Upper lobe of right lung (tissue), 1 donor: Measurements from ENCODE around the gene ARL13B. TPM values are rescaled to one million over a fixed set of nuclear protein-coding genes. Genes with fewer than 3 reads are reported as not detected.

Experiments used
- ATAC-seq: fragments of 200-7000 bp; cut with Tn5 transposase; one replicate; pipeline ENCODE4 v1.9.1; 2020; ENCODE audit warnings: mild to moderate bottlenecking, moderate library complexity
- DNase-seq: peaks from one replicate; pipeline ENCODE4 v3.0.0-alpha.2; 2020
- H3K27ac ChIP-seq: fragments of 200-600 bp; one replicate; pipeline ENCODE4 v1.8.0; 2022
- H3K27me3 ChIP-seq: fragments of 200-600 bp; one replicate; pipeline ENCODE4 v1.8.0; 2022; ENCODE audit warnings: mild to moderate bottlenecking
- H3K36me3 ChIP-seq: fragments of 200-600 bp; one replicate; pipeline ENCODE4 v1.8.0; 2022
- H3K4me1 ChIP-seq: fragments of 200-600 bp; one replicate; pipeline ENCODE4 v1.8.0; 2022
- H3K4me3 ChIP-seq: fragments of 200-600 bp; one replicate; pipeline ENCODE4 v1.8.0; 2022; ENCODE audit warnings: mild to moderate bottlenecking
- H3K9me3 ChIP-seq: fragments of 200-600 bp; one replicate; pipeline ENCODE4 v1.8.0; 2022
- intact Hi-C: fragments of 100-400 bp; cut with DNase I; formaldehyde crosslinking; loops from one replicate; pipeline ENCODE4 v1.11.0; 2022
- total RNA-seq: library from RNA; stranded (reverse); fragmentation: NEBNext Ultra II Directional; extraction: Animal tissue kit (Norgen Biotek cat#: 25700); gene quantifications from one replicate; pipeline ENCODE4 v1.2.1, GENCODE V29; 2021
- TF ChIP-seq, protein P1 (sequence below): fragments of 200-600 bp; IDR thresholded peaks from one replicate; pipeline ENCODE4 v1.8.0; 2022; ENCODE audit warnings: antibody characterized with exemption
- donor health status: DM: no; HTN: yes; CAD: no; lungs with severe emphysema.

ARL13B gene
- total RNA-seq, 1 donor from 2014 or later: 20.3 TPM

DNA sequence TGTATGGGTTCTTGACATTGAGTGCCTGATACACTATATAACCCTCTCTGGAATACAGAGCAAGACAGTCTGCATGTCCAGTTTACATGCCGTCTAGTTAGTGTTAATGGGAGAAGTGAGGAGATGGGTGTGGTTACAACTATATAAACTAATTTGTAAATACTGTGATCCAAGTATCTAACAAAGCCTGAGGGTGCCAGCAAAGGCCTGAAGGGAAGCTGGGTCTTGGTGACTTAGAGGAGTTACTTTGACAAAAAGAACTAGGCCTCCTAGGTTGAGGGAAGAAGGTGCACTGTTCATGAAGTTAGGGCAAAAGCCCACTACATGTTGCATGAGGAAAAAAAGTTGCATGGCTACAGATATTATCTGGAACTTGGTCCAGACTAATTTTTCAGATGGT, 85.2 kb downstream of the ARL13B start:
- ATAC-seq: no peak
- no peak for DNase-seq
- Histone ChIP-seq H3K9me3 (no peaks in the 10 kb centered on the region), H3K36me3 (peaks cover 7% of the 10 kb centered on the region), H3K27ac (no peak overlapping the region), H3K4me3 (no peak overlapping the region), H3K4me1 (peaks cover 28% of the 10 kb centered on the region), H3K27me3 (no peaks in the 10 kb centered on the region)
- TF ChIP-seq, protein P1, sequence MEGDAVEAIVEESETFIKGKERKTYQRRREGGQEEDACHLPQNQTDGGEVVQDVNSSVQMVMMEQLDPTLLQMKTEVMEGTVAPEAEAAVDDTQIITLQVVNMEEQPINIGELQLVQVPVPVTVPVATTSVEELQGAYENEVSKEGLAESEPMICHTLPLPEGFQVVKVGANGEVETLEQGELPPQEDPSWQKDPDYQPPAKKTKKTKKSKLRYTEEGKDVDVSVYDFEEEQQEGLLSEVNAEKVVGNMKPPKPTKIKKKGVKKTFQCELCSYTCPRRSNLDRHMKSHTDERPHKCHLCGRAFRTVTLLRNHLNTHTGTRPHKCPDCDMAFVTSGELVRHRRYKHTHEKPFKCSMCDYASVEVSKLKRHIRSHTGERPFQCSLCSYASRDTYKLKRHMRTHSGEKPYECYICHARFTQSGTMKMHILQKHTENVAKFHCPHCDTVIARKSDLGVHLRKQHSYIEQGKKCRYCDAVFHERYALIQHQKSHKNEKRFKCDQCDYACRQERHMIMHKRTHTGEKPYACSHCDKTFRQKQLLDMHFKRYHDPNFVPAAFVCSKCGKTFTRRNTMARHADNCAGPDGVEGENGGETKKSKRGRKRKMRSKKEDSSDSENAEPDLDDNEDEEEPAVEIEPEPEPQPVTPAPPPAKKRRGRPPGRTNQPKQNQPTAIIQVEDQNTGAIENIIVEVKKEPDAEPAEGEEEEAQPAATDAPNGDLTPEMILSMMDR: no peak
- intact Hi-C loops: loop anchor here (10.0 kb wide), 1 partner anchor 60 kb away; no protein-coding TSS in a partner anchor

DNA sequence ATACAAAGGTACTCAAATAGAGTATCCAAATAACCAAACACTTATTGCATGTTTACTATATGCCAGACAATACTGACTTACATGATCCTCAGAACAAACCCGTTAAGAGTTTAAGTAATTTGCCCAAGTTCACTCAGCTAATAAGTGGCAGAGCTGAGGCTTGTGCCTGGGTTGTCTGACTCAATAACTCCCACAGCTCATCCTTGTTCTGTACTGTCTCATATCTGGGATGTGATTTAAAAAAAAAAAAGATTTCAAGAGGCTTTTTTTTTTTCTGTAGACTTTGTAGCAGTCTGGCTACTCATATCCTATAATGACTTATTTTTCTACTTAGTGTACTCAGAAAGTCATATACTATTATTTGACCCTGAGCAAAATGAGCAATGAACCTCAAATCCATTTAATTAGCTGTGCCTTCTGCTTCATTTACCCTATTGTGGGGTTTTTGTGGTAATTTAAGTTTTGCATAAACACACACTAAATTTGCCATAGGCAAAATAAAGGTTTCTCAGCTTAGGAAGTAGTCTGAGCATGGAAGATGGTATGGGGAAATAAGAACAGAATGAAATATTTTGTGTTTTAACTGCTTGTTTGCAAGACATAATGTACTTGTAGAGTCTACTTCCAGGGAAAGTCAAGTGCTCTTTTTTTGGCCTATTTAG, 86.0 kb downstream of the ARL13B start:
- no peak for ATAC-seq
- no peaks in the 10 kb centered on the region for H3K9me3 ChIP-seq
- H3K27ac ChIP-seq: no peak overlapping the region
- no peaks in the 10 kb centered on the region for H3K27me3 ChIP-seq
- H3K4me3 ChIP-seq: no peak overlapping the region
- intact Hi-C loops: loop anchor here (10.0 kb wide), 1 partner anchor 61 kb away; no protein-coding TSS in a partner anchor
- TF ChIP-seq, protein P1: no peak
- peaks cover 28% of the 10 kb centered on the region for H3K4me1 ChIP-seq
- H3K36me3 ChIP-seq: peaks cover 10% of the 10 kb centered on the region
- DNase-seq: no peak

DNA sequence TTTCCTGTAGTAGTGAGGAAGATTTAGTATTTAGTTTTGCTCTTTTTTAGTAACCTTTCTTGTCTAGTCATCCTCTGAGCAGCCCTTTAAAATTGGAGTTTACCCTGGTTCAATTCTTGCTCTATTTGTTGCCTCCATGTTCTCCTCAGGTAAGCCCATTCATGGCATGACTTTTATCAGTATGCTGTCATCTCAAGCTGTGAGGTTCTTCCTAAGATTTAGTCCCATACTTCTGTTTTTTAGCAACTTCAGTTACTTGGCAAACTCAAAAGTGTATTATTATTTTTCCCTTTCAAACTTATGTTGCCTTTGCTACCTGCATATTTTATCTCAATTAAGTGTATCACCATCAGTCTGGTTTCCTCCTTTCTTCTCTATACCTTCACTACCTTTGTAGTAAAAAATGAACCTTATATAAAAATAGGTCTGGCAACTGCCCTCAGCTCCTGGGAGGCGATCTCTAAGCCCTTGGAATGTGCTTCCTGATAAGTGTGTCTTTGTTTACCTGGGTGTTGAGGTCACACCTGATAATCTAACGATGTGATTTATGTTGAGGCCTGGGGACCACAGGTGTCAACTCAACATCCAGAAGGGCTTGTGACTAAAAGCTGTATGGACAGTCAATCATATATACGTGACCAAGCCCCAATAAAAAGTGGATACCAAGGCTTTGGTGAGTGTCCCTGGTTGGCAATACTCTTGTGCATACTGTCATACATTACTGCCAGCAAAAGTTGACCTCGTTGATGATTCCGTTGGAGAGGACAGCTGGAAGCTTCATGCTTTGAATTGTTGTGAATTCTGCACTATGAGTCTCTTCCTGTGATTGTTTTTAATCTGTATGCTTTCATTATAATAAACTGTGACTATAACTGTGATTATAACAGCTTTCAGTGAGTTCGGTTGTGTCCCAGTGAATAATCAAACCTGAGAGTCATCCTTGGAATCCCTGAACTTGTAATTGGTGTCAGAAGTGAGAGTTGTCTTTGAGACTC, 86.8 kb downstream of the ARL13B start:
- Histone ChIP-seq H3K27ac (no peak overlapping the region), H3K27me3 (no peaks in the 10 kb centered on the region), H3K4me1 (peaks cover 26% of the 10 kb centered on the region), H3K9me3 (no peaks in the 10 kb centered on the region), H3K36me3 (peaks cover 16% of the 10 kb centered on the region), H3K4me3 (no peak overlapping the region)
- TF ChIP-seq, protein P1: no peak
- ATAC-seq: no peak
- no peak for DNase-seq
- intact Hi-C loops: loop anchor here (10.0 kb wide), 1 partner anchor 62 kb away; no protein-coding TSS in a partner anchor

DNA sequence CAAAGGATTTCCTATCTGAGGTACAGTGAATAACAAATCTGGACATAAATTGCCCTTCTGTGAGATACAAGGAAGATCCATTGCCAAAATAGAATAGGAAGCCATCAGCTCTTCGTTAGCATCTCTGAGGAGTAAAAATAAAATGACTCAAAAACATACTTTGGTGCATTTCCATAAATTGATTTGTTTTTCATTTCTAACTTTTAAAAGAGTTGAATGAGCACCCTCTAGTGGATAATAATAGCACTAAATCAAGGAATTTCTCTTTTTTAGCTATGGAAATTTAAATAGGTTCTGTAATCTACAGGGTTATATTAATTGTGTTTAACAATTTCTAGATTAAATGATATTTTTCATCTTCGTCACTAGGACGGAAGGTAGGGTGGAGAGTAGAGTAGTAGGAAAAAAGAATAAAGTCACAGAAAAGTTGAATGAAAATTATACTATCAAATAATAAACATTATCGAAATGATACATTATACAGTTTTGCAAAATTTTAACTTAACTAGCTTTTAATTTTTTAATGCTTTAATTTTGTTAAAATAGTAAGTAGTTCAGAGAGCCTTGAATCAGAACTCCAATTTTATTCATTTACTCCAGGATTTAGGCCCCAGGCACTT, 89.3 kb downstream of the ARL13B start:
- no peaks in the 10 kb centered on the region for H3K27me3 ChIP-seq
- H3K27ac ChIP-seq: no peak overlapping the region
- H3K36me3 ChIP-seq: peaks cover 19% of the 10 kb centered on the region
- H3K9me3 ChIP-seq: no peaks in the 10 kb centered on the region
- TF ChIP-seq, protein P1: peak; percentile 72
- peaks cover 16% of the 10 kb centered on the region for H3K4me1 ChIP-seq
- ATAC-seq (no peak), DNase-seq (no peak)
- H3K4me3 ChIP-seq: no peak overlapping the region
- intact Hi-C loops: loop anchor here (10.0 kb wide), 1 partner anchor 65 kb away; no protein-coding TSS in a partner anchor

DNA sequence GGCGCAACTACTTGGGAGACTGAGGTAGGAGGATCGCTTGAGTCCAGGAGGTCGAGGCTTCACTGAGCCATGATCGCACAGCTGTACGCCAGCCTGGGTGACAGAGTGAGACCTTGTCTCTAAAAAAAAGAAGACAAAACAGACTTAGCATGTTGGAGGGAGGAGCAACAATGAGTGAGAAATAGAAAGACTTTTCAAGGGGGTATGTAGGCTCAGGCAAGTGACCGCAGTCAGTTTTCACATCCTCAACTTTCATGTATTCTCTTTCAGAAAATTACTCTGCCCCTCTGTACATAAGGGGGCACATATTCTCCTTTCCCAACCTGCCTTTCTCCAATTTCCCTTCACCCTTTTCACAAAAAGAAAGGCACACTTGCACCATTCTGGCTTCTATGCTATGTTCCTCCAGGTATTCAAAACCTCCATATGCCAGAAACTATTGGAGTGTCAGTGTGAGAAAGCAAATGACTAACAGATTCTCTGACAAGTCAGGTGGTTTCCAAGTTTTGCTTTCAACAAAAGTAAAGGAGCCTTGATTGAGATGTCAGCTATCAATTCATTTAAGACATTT, 90.5 kb downstream of the ARL13B start:
- Histone ChIP-seq H3K9me3 (no peaks in the 10 kb centered on the region), H3K4me3 (no peak overlapping the region), H3K4me1 (peaks cover 4% of the 10 kb centered on the region), H3K27ac (no peak overlapping the region), H3K36me3 (peaks cover 19% of the 10 kb centered on the region), H3K27me3 (no peaks in the 10 kb centered on the region)
- TF ChIP-seq, protein P1: no peak
- intact Hi-C loops: no loop called here
- ATAC-seq (no peak), DNase-seq (no peak)
